Heart left ventricle (tissue), 13 donors: Measurements from ENCODE around the gene CDR2L.

Experiments
- POLR2A ChIP-seq, 2 donors: fragments of 450-650 bp; IDR thresholded peaks; one replicate each; pipeline ENCODE4 v1.6.1; 2017; ENCODE audit warnings: antibody characterized with exemption in 2 of 2, mild to moderate bottlenecking in 2 of 2, moderate library complexity in 2 of 2
- TF ChIP-seq, protein P1 (sequence below), 12 donors: fragments of 200-600 bp; sonication (generic) in 4 of 12; IDR thresholded peaks; one replicate each; pipeline versions ENCODE4 v1.5.0 to v1.8.0; 2018 to 2022; ENCODE audit warnings: antibody characterized with exemption in 12 of 12, mild to moderate bottlenecking in 5 of 12
- donor health status: ischemic (EF 13 %, LVEDD 7.1; RV severe dilation, severe dysfunction).
- donor health status: DM: no; HTN: yes; CAD: no.
- donor health status: DM: no; HTN: no; CAD: no.
- donor health status: ischemic (EF 25% LVEDD 6.9; RV normal size, moderate dysfunction).
- donor health status: ischemic (EF 25% LVEDD 5.7; RV mildly dilated, moderate dysfunction).
- donor health status: ischemic (EF 35%, LVEDD 5.7; RV mildly dilated, moderate dysfunction).
- donor health status: nonischemic (EF 11% LVEDD 7.7; RV severe dilation, severe dysfunction).
- donor health status: DM: yes; HTN: yes; CAD: no.
- donor health status: PGD.
- donor health status: ischemic (EF 29% LVEDD 5.4; RV normal size, mild dysfunction).
- donor health status: nonischemic (EF 23%, LVEDD 6.1; RV moderate dilation, normal function).

DNA sequence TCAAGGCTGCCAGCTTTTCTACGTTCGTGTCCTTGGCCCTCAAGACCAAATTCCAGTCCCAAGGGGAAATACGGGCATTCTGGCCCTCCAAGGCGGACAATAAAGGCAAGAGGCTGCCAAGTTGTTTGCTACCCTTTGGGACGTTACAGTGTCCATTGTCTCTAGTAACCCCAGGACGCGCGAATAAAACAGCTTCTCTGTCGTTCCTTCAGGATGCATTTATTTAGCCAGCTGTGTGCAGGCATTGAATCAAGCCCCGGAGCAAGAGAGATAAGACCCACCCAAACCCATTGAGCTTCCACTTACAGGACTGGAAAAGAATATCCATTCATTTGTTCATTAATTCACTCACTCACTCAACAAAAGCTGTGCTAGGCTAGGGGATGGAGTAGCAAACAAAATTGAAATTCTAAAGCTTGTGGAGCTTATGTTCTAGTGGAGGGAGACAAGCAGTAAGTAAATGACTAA is 25.7 kb downstream of the CDR2L start:
- TF ChIP-seq, protein P1, sequence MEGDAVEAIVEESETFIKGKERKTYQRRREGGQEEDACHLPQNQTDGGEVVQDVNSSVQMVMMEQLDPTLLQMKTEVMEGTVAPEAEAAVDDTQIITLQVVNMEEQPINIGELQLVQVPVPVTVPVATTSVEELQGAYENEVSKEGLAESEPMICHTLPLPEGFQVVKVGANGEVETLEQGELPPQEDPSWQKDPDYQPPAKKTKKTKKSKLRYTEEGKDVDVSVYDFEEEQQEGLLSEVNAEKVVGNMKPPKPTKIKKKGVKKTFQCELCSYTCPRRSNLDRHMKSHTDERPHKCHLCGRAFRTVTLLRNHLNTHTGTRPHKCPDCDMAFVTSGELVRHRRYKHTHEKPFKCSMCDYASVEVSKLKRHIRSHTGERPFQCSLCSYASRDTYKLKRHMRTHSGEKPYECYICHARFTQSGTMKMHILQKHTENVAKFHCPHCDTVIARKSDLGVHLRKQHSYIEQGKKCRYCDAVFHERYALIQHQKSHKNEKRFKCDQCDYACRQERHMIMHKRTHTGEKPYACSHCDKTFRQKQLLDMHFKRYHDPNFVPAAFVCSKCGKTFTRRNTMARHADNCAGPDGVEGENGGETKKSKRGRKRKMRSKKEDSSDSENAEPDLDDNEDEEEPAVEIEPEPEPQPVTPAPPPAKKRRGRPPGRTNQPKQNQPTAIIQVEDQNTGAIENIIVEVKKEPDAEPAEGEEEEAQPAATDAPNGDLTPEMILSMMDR (IDR thresholded peaks at IDR 0.05) = no peak
- no peak for TF ChIP-seq POLR2A (IDR thresholded peaks at IDR 0.05)
